GM15510 (cell line): Measurements from ENCODE around the gene HLA-DPA1.
A peak's percentile ranks its signal among the peaks of the same experiment; 100 is the strongest.

Source experiments
- POLR2A ChIP-seq: IDR thresholded peaks from 3 replicates; pipeline ENCODE4 v1.6.1; 2011; ENCODE audit warnings: borderline replicate concordance; ENCODE audit not compliant: insufficient read length; ENCODE audit errors: extremely low read depth

HLA-DPA1 gene

GRCh38 chr6:33052627-33053026, 20.8 kb downstream of the HLA-DPA1 start:
- no peak for TF ChIP-seq POLR2A

- TF ChIP-seq POLR2A, result no peak
Measured at GRCh38 chr6:33050014-33050810, 23.2 kb downstream of the HLA-DPA1 start.

- no peak for TF ChIP-seq POLR2A
Measured at GRCh38 chr6:33049323-33050013, 24.0 kb downstream of the HLA-DPA1 start.

GRCh38 chr6:33040157-33040556, 33.3 kb downstream of the HLA-DPA1 start:
- TF ChIP-seq POLR2A, result no peak

GRCh38 chr6:33036535-33036934, 36.9 kb downstream of the HLA-DPA1 start:
- no peak for TF ChIP-seq POLR2A

- no peak for TF ChIP-seq POLR2A
Measured at GRCh38 chr6:33034554-33034953, 38.9 kb downstream of the HLA-DPA1 start.

- TF ChIP-seq POLR2A, result no peak
Measured at GRCh38 chr6:33030245-33030644, 43.2 kb downstream of the HLA-DPA1 start.

- TF ChIP-seq POLR2A, result peak; percentile 50
Measured at GRCh38 chr6:33029328-33030184, 43.9 kb downstream of the HLA-DPA1 start.

GRCh38 chr6:33028220-33028849, 45.1 kb downstream of the HLA-DPA1 start:
- no peak for TF ChIP-seq POLR2A

GRCh38 chr6:33024521-33024920, 48.9 kb downstream of the HLA-DPA1 start:
- TF ChIP-seq POLR2A, result no peak

- no peak for TF ChIP-seq POLR2A
Measured at GRCh38 chr6:33023536-33023935, 49.9 kb downstream of the HLA-DPA1 start.

GRCh38 chr6:33021917-33022316, 51.5 kb downstream of the HLA-DPA1 start:
- no peak for TF ChIP-seq POLR2A

GRCh38 chr6:33019372-33019771, 54.1 kb downstream of the HLA-DPA1 start:
- no peak for TF ChIP-seq POLR2A

GRCh38 chr6:33018904-33019303, 54.5 kb downstream of the HLA-DPA1 start:
- TF ChIP-seq POLR2A, result no peak

- TF ChIP-seq POLR2A, result no peak
Measured at GRCh38 chr6:33018418-33018817, 55.0 kb downstream of the HLA-DPA1 start.
